GM19023 (cell line): Measurements from ENCODE around the gene CAMKMT.
A peak's percentile ranks its signal among the peaks of the same experiment; 100 is the strongest.

ENCODE experiments used
- ATAC-seq: cut with Tn5 transposase; IDR thresholded peaks from one replicate; pipeline ENCODE4 v1.9.1; 2021; ENCODE audit warnings: mild to moderate bottlenecking, moderate library complexity; ENCODE audit not compliant: unreplicated experiment

CAMKMT gene

GRCh38 chr2:44361330-44362206, at the start of gene CAMKMT, which contains the start of gene PREPL:
CAMKMT (plus strand) TSS chr2:44361947.
PREPL (minus strand) TSS chr2:44361494; CDS start chr2:44346342, 15,152 bp downstream.
- peak; percentile 85 for ATAC-seq

GRCh38 chr2:44314362-44314761, 47.4 kb upstream of the CAMKMT start:
- ATAC-seq = no peak

DNA sequence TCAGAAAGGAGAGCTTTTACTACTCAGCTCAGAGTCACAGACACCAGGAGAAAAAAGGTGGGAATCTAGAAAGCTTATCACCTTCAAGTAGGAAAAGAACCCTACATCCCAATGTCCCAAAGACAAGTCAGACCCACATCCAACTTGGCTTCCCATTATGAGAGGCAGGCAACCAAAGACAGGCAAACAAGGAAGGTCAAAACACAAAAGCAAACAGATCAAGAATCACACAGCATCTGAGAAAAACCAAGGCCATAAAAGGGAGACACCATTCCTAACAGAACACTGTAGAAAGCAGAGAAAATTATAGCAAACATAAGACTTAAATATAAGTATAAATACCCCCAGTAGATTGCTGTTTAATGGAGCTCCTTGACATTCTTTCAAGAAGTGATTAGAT, 45.8 kb upstream of the CAMKMT start:
- ATAC-seq = no peak

- ATAC-seq = no peak
These were observed 40.9 kb upstream of the CAMKMT start for GRCh38 chr2:44320832-44321231.

- no peak for ATAC-seq
These were observed 40.4 kb upstream of the CAMKMT start for GRCh38 chr2:44321360-44321759.

DNA sequence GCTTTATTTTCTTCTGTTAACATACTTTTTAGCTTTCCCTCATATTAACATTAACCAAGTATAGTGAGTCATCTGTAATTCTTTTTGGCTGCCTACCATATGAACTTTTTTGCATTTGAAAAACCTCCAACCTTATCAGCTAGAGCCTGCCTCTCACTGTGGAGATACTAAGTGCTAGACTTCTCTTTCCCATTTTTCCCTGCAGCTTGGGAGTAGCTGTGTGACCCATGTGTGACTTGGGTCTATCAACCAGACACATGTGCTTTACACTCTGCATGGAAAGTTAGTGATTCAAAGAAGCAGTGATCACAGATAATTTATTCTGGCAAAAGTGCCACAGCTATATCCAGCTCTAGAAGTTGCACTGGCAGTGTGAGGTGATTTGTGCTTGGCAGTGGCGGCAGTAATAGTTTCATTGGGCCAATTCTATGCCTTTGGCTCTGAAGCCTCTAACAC, 36.7 kb upstream of the CAMKMT start:
- no peak for ATAC-seq

DNA sequence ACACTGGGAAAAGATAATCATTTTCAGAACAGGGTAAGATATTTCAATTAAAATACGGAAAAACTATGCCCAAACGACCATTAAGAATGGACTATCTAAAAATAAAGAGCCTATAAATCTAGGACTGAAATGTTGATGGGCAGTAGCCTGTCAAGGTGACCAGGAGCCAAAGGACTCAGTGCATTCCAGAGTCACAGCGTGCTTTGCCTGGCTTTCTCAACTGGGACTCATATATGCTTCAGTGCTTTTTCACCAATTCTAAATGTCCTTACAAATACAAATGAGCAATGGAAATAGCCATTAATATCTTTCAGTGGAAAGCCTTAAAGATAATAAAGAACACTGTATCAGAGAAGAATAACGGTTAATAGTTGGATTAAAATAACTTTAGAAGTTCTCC, 35.9 kb upstream of the CAMKMT start:
- no peak for ATAC-seq

GRCh38 chr2:44326548-44327264, 35.0 kb upstream of the CAMKMT start:
- no peak for ATAC-seq

DNA sequence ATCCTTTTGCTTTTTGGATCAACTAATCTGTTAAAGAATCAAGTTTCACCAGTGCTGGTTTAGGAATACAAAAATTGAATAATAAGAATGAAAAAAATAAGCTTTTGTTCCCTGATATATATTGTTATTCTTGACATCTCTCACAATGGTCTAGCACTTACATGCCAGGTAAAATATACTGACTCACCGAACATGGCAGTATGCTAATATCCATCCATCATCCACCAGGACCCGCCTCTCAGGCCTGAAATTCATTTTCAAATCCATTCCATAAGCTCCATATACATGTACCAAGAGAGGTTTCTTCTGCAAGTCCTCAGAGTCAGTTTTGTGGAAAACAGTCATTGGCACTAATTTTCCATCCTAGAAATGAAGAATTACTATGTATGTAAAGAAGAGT, 33.0 kb upstream of the CAMKMT start:
- ATAC-seq = no peak

DNA sequence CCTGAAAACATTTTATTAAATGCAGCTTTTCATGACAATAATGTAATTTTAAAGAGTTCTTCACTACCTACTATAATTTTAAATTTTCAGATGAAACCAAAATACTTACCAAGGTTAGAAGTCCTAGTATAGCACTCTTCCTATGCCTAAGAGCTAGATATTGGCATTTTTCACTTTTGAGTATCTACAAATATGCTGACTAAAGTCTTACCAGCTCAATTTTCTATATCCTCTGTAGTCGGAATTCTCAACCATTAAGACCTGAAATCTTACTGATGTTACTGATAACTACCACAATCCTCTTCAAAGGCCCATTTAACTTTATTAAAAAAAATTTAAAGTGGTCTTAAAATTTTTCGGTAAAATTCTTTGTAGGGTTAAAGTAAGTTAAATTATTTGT, 32.4 kb upstream of the CAMKMT start:
- ATAC-seq = no peak

DNA sequence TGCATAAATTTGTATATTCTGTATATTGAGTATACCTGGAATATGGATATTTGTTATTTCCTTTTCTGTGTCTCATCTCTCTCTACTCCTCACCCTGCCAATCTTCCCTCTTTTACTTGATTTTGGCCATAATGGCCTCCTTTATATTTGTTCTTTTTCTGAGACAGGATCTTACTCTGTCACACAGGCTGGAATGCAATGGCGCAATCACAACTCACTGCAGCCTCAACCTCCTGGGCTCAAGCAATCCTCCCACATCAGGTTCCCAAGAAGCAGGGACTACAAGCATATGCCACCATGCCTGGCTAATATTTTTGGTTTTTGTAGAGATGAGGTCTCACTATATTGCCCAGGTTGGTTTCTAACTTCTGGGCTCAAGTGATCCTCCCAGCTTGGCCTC, 30.9 kb upstream of the CAMKMT start:
- no peak for ATAC-seq

DNA sequence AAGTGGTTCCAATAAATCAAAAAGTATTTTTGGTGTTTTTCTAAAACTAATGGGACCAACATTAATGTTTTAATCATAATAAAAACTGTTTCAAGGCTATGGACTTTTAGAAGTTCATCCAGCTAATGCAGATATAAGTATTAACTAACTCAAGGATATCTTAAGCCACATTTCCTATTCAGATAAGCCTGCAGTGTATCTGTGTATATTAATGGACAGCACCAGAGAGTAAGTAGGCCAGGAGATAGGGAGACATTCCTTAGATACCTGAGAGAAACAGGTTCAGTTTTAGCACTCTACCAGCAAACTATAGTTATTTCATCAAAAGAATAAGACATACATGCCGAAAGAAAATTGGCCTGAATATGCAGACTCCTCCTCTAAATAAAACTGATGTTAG, 27.8 kb upstream of the CAMKMT start:
- ATAC-seq = no peak

DNA sequence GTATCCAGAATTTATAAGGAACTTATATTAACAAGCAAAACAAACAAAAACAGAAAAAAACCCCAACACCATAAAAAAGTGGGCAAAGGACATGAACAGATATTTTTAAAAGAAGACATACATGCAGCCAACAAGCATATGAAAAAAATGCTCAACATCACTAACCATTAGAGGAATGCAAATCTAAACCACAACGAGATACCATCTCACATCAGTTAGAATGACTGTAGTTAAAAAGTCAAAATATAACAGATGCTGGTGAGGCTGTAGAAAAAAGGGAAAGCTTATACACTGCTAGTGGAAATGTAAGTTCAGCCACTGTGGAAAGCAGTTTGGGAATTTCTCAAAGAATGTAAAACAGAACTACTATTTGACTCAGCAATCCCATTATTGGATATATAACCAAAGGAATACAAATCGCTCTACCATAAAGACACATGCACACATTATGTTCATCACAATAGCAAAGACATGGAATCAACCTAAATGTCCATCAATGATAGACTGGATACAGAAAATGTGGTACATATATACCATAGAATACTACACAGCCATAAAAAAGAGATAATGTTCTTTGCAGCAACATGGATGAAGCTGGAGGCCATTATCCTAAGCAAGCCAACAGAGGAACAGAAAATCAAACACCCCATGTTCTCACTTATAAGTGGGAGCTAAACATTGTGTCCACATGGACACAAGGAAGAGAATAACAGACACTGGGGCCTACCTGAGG, 25.8 kb upstream of the CAMKMT start:
- no peak for ATAC-seq

DNA sequence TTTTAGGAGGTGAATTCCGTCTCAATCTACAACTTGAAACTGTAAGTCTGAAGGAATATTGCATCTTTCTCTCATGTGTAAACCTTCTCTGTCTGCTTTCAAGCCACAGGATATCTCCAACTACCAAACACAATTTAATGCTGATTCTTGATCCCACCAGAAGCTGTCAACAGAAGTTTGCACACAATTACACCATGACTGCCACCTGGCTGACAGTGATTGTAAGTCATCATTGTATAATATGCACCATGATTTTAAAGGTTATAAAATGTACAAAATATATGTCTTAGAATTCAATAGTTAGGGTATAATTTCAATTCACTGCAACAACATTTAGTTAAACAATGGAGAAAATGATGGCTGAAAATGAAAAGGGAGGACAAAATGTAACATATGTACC, 18.9 kb upstream of the CAMKMT start:
- no peak for ATAC-seq

DNA sequence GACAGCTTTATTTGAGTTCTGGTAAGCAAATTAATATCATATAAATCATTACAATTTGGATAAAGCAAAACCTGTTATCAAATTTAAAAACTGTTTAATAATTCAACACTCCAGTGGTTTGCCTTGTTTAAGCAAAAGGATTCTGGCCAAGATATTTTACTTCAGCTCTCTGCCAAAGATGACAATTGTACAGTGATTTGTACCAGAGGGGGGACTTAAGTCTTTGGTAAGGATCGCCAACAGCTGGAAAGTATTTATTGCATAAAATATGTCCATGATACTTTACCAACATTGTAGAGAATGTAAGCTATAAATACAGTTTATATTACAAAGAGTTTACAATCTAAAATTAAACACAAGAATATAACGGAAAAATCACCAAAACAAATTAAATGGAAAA, 14.2 kb upstream of the CAMKMT start:
- no peak for ATAC-seq

GRCh38 chr2:44348400-44348799, 13.3 kb upstream of the CAMKMT start:
- no peak for ATAC-seq

DNA sequence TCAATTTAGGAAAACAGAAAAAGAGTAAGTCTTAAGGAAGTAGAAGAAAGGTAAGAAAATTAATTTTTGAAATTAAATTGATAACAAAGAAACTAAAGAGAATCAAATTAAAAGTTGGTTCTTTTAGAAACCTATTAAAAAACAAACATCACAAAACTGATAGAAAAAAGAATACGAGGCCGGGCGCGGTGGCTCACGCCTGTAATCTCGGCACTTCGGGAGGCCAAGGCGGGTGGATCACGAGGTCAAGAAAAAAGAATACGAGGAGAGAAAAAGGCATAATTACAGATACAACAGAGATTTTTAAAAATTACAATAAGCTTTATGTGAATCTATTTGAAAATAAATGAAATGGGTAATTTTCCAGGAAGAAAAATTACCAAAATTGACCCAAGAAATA, 12.2 kb upstream of the CAMKMT start:
- no peak for ATAC-seq

- no peak for ATAC-seq
These were observed 10.7 kb upstream of the CAMKMT start for GRCh38 chr2:44351088-44351487.

GRCh38 chr2:44351676-44352075, 10.1 kb upstream of the CAMKMT start:
- ATAC-seq = no peak

DNA sequence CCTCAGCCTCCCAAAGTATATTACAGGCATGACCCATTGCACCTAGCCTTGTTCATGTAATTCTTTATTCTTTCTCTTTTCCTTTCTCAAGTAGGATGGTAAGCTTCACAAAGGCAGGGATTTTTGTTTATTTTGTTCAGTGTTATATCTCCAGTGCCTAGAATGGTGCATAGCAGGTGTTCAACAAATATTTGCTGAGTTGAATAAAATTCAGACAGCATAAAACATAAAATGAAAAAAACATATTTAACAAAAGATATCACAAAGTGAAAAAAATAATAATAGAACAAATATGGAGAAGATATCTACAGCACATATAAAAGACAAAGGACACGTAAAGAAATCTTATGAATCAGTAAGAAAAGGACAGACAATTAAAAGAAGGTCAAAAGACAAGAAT, 9.2 kb upstream of the CAMKMT start:
- ATAC-seq = no peak

GRCh38 chr2:44354761-44355160, 7.0 kb upstream of the CAMKMT start:
- no peak for ATAC-seq
